IMR-90 (cell line): ENCODE results near the gene TBC1D10B. TPM values are rescaled to one million over a fixed set of nuclear protein-coding genes. Genes with fewer than 3 reads are reported as not detected.

Experiments
- FOS ChIP-seq: fragments of 150-350 bp; IDR thresholded peaks from 2 replicates; pipeline ENCODE4 v1.6.1; 2016; ENCODE audit warnings: low read depth, low read length
- MAZ ChIP-seq: IDR thresholded peaks from 2 replicates; pipeline ENCODE4 v1.6.1; 2012; ENCODE audit warnings: low read depth, mild to moderate bottlenecking, low read length, improper control_type of control experiment, moderate library complexity, borderline replicate concordance
- MXI1 ChIP-seq: IDR thresholded peaks from 2 replicates; pipeline ENCODE4 v1.6.1; 2012; ENCODE audit warnings: low read depth, mild to moderate bottlenecking, low read length, moderate library complexity, borderline replicate concordance
- NFE2L2 ChIP-seq: fragments of 150-350 bp; IDR thresholded peaks from 2 replicates; pipeline ENCODE4 v1.6.1; 2016; ENCODE audit warnings: low read depth, mild to moderate bottlenecking, low read length
- POLR2A ChIP-seq: IDR thresholded peaks from 2 replicates; pipeline ENCODE4 v1.6.1; 2012; ENCODE audit warnings: mild to moderate bottlenecking, low read depth, low read length
- RFX5 ChIP-seq: IDR thresholded peaks from 2 replicates; pipeline ENCODE4 v1.8.0; 2012; ENCODE audit warnings: low read depth, mild to moderate bottlenecking, low read length, moderate library complexity
- SMC3 ChIP-seq: fragments of 150-350 bp; IDR thresholded peaks from 2 replicates; pipeline ENCODE4 v1.6.1; 2016; ENCODE audit warnings: low read depth, mild to moderate bottlenecking, antibody characterized with exemption, low read length, moderate library complexity
- USF2 ChIP-seq: fragments of 150-350 bp; IDR thresholded peaks from 2 replicates; pipeline ENCODE4 v1.6.1; 2017; ENCODE audit warnings: mild to moderate bottlenecking, antibody characterized with exemption, low read length, low read depth
- polyA plus RNA-seq, 3 experiments: library from polyadenylated mRNA; depleted of rRNA; stranded (reverse); fragments of >200 nt; gene quantifications; 2 replicates each; pipeline ENCODE4 v1.2.3, GENCODE V29; 2012; ENCODE audit warnings: low replicate concordance in 1 of 3
- total RNA-seq: library from RNA; depleted of rRNA; stranded (reverse); fragments of >200 nt; gene quantifications from 2 replicates; pipeline ENCODE4 v1.2.3, GENCODE V29; 2012

The TBC1D10B gene
- total and polyA plus RNA-seq, 2 of the 4 experiments (the other 2 are of a cell fraction), result 8.4 to 24.9 TPM

DNA sequence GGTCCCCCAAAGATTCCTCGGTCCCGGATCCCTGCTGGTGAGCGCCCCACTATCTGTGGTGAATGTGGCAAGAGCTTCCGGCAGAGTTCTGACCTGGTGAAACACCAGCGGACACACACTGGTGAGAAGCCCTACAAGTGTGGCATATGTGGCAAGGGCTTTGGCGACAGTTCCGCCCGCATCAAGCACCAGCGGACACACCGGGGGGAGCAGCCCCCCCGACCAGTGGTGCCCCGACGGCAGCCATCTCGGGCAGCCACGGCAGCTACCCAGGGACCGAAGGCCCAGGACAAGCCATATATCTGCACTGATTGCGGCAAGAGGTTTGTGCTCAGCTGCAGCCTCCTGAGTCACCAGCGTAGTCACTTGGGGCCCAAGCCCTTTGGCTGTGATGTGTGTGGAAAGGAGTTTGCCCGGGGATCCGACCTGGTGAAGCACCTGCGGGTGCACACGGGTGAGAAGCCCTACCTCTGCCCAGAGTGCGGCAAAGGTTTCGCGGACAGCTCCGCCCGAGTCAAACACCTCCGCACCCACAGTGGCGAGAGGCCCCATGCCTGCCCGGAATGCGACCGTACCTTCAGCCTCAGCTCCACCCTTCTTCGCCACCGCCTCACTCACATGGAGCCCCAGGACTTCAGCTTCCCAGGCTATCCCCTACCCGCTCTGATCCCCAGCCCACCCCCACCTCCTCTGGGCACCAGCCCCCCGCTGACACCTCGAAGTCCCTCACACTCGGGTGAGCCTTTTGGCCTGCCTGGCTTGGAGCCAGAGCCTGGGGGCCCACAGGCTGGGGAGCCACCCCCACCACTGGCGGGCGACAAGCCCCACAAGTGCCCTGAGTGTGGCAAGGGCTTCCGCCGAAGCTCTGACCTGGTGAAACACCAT, 27.7 kb upstream of the TBC1D10B start (continued):
- no peak for TF ChIP-seq SMC3
- TF ChIP-seq MAZ, result no peak
- TF ChIP-seq RFX5, result no peak
- TF ChIP-seq POLR2A, result no peak
- TF ChIP-seq FOS, result no peak
- TF ChIP-seq MXI1, result no peak
- TF ChIP-seq USF2, result no peak
- TF ChIP-seq NFE2L2, result no peak
